Amniotic stem cell (primary cell): ENCODE measurements around the gene EEFSEC.

Source experiments
- DNase-seq: peaks from one replicate; lab custom pipeline; 2025; lab: John Stamatoyannopoulos, UW

Gene EEFSEC

GRCh38 chr3:128427175-128427857 is 274.0 kb downstream of the EEFSEC start:
- no peak for DNase-seq

- no peak for DNase-seq
These were observed 274.9 kb downstream of the EEFSEC start for GRCh38 chr3:128427872-128428822.

GRCh38 chr3:128429275-128429674 is 276.0 kb downstream of the EEFSEC start:
- no peak for DNase-seq

GRCh38 chr3:128429751-128430150 is 276.5 kb downstream of the EEFSEC start:
- no peak for DNase-seq

- no peak for DNase-seq
These were observed 277.0 kb downstream of the EEFSEC start for GRCh38 chr3:128430301-128430700.

GRCh38 chr3:128430731-128431130 is 277.4 kb downstream of the EEFSEC start:
- DNase-seq: no peak

- DNase-seq: no peak
These were observed 278.6 kb downstream of the EEFSEC start for GRCh38 chr3:128431803-128432300.

- no peak for DNase-seq
These were observed 279.2 kb downstream of the EEFSEC start for GRCh38 chr3:128432301-128432970.

- DNase-seq: no peak
These were observed 279.9 kb downstream of the EEFSEC start for GRCh38 chr3:128432971-128433836.

GRCh38 chr3:128433837-128434165 is 280.5 kb downstream of the EEFSEC start:
- DNase-seq: no peak

GRCh38 chr3:128434524-128434923 is 281.2 kb downstream of the EEFSEC start:
- no peak for DNase-seq

- no peak for DNase-seq
These were observed 281.8 kb downstream of the EEFSEC start for GRCh38 chr3:128435058-128435457.

GRCh38 chr3:128435561-128435960 is 282.3 kb downstream of the EEFSEC start:
- DNase-seq: no peak

GRCh38 chr3:128436214-128436613 is 282.9 kb downstream of the EEFSEC start:
- DNase-seq: no peak

GRCh38 chr3:128438488-128439072 is 285.3 kb downstream of the EEFSEC start:
- DNase-seq: no peak

GRCh38 chr3:128439226-128439625 is 285.9 kb downstream of the EEFSEC start:
- no peak for DNase-seq

GRCh38 chr3:128442070-128442469 is 288.8 kb downstream of the EEFSEC start:
- no peak for DNase-seq

- DNase-seq: no peak
These were observed 289.7 kb downstream of the EEFSEC start for GRCh38 chr3:128442949-128443348.

- DNase-seq: no peak
These were observed 290.5 kb downstream of the EEFSEC start for GRCh38 chr3:128443771-128444170.

- DNase-seq: no peak
These were observed 292.1 kb downstream of the EEFSEC start for GRCh38 chr3:128445357-128445756.

GRCh38 chr3:128446821-128447220 is 293.5 kb downstream of the EEFSEC start:
- DNase-seq: no peak
